Endodermal cell (in vitro differentiated cells): Measurements from ENCODE around the gene TCF7L2. TPM values are rescaled to one million over a fixed set of nuclear protein-coding genes. Genes with fewer than 3 reads are reported as not detected.

Experiments
- DNase-seq: peaks from one replicate; pipeline ENCODE4 v3.0.0-alpha.2; 2017
- H3K27ac ChIP-seq: 2 replicates; pipeline ENCODE4 v1.5.1; 2013; ENCODE audit warnings: mild to moderate bottlenecking, low read depth, low read length, moderate library complexity
- H3K27me3 ChIP-seq: 2 replicates; pipeline ENCODE4 v1.6.1; 2013; ENCODE audit warnings: mild to moderate bottlenecking, low read length, moderate library complexity; ENCODE audit not compliant: insufficient read depth, control insufficient read depth, poor library complexity, severe bottlenecking
- H3K36me3 ChIP-seq: 2 replicates; pipeline ENCODE4 v1.7.0; 2013; ENCODE audit warnings: mild to moderate bottlenecking, low read length, moderate library complexity; ENCODE audit not compliant: control insufficient read depth, insufficient read depth
- H3K4me1 ChIP-seq: one replicate; pipeline ENCODE4 v1.7.0; 2013; ENCODE audit warnings: low read length; ENCODE audit not compliant: control insufficient read depth, insufficient read depth
- H3K4me3 ChIP-seq: 2 replicates; pipeline ENCODE4 v1.5.1; 2013; ENCODE audit warnings: mild to moderate bottlenecking, low read length, moderate library complexity
- H3K9ac ChIP-seq: 2 replicates; pipeline ENCODE4 v1.6.1; 2013; ENCODE audit warnings: mild to moderate bottlenecking, low read length, moderate library complexity; ENCODE audit not compliant: poor library complexity, severe bottlenecking; ENCODE audit errors: extremely low read depth
- H3K9me3 ChIP-seq: 2 replicates; pipeline ENCODE4 v1.6.1; 2013; ENCODE audit warnings: mild to moderate bottlenecking, low read length, moderate library complexity; ENCODE audit not compliant: control insufficient read depth
- H3K27ac Mint-ChIP-seq: 2 replicates; pipeline ENCODE4 v1.8.0; 2020; ENCODE audit warnings: mixed read lengths
- H3K27me3 Mint-ChIP-seq: 2 replicates; pipeline ENCODE4 v1.8.0; 2021; ENCODE audit warnings: mild to moderate bottlenecking, mixed read lengths; ENCODE audit not compliant: insufficient read depth
- H3K36me3 Mint-ChIP-seq: 2 replicates; pipeline ENCODE4 v1.8.0; 2020; ENCODE audit warnings: low read depth, mixed read lengths
- H3K4me1 Mint-ChIP-seq: 2 replicates; pipeline ENCODE4 v1.8.0; 2020; ENCODE audit warnings: mixed read lengths
- H3K4me3 Mint-ChIP-seq: 2 replicates; pipeline ENCODE4 v1.8.0; 2020; ENCODE audit warnings: mild to moderate bottlenecking, moderate library complexity, mixed read lengths
- H3K9me3 Mint-ChIP-seq: 2 replicates; pipeline ENCODE4 v1.8.0; 2020; ENCODE audit warnings: mild to moderate bottlenecking, mixed read lengths
- CTCF ChIP-seq: fragments of 200-600 bp; sonication (generic); conservative IDR thresholded peaks from 2 replicates; pipeline ENCODE4 v1.5.0; 2021; ENCODE audit warnings: antibody characterized with exemption, mild to moderate bottlenecking
- WGBS, 2 experiments: methylation state at CpG; one replicate each; pipeline versions ENCODE4 v1.1.5 to v1.1.7; 2013; ENCODE audit warnings: missing lambda C conversion rate in 2 of 2, mixed read lengths in 1 of 2; ENCODE audit not compliant: insufficient coverage in 1 of 2, insufficient read length in 1 of 2; 5-methylcytosine and 5-hydroxymethylcytosine counted together
- total RNA-seq, 2 donors: library from RNA; stranded (reverse); fragmentation: NEBNext Ultra II Directional in 1 of 2; extraction: Animal tissue kit (Norgen Biotek cat#: 25700) in 1 of 2; gene quantifications; 2 replicates in 1 of 2; 3 replicates in 1 of 2; pipeline ENCODE4 v1.2.1, GENCODE V29; 2021

Gene TCF7L2
- total RNA-seq, 2 donors from 2014 or later: 73.2 to 105 TPM

- H3K36me3 ChIP-seq: peaks cover 45% of the 10 kb centered on the region
- Mint-ChIP-seq H3K36me3 (peaks cover 39% of the 10 kb centered on the region), H3K4me1 (peaks cover 70% of the 10 kb centered on the region), H3K4me3 (peak overlapping the region; percentile 99), H3K27me3 (no peaks in the 10 kb centered on the region), H3K27ac (peak overlapping the region; percentile 89), H3K9me3 (no peaks in the 10 kb centered on the region)
- peak overlapping the region; percentile 96 for H3K9ac ChIP-seq
- DNase-seq: no peak
- no peak for TF ChIP-seq CTCF
- no peaks in the 10 kb centered on the region for H3K27me3 ChIP-seq
- H3K4me3 ChIP-seq: peak overlapping the region; percentile 92
- peaks cover 33% of the 10 kb centered on the region for H3K4me1 ChIP-seq
- WGBS, 2 experiments: 24 to 41% methylated on average over 5 to 9 of the region's 10 CpGs
- H3K9me3 ChIP-seq: no peaks in the 10 kb centered on the region
- no peak overlapping the region for H3K27ac ChIP-seq
Measured at GRCh38 chr10:112956631-112957350, 6.7 kb downstream of the TCF7L2 start.

GRCh38 chr10:112957640-112958092 is 7.6 kb downstream of the TCF7L2 start:
- peaks cover 41% of the 10 kb centered on the region for H3K36me3 Mint-ChIP-seq
- peak overlapping the region; percentile 89 for H3K27ac Mint-ChIP-seq
- peak; percentile 61 for DNase-seq
- H3K27me3 Mint-ChIP-seq: no peaks in the 10 kb centered on the region
- 22 to 30% methylated on average over 1 to 4 of the region's 4 CpGs for WGBS, 2 experiments
- peak overlapping the region; percentile 36 for H3K9ac ChIP-seq
- H3K9me3 ChIP-seq: no peaks in the 10 kb centered on the region
- peaks cover 76% of the 10 kb centered on the region for H3K4me1 Mint-ChIP-seq
- H3K27ac ChIP-seq: peak overlapping the region; percentile 54
- peaks cover 45% of the 10 kb centered on the region for H3K36me3 ChIP-seq
- H3K4me3 ChIP-seq: peak overlapping the region; percentile 92
- no peaks in the 10 kb centered on the region for H3K9me3 Mint-ChIP-seq
- no peak for TF ChIP-seq CTCF
- H3K4me1 ChIP-seq: peaks cover 39% of the 10 kb centered on the region
- peak overlapping the region; percentile 99 for H3K4me3 Mint-ChIP-seq
- H3K27me3 ChIP-seq: no peaks in the 10 kb centered on the region

GRCh38 chr10:112958275-112958995 is 8.4 kb downstream of the TCF7L2 start:
- peak overlapping the region; percentile 37 for H3K9ac ChIP-seq
- H3K4me3 ChIP-seq: peak overlapping the region; percentile 92
- H3K4me1 ChIP-seq: peaks cover 43% of the 10 kb centered on the region
- no peak for TF ChIP-seq CTCF
- 22 to 23% methylated on average over 6 to 8 of the region's 8 CpGs for WGBS, 2 experiments
- no peaks in the 10 kb centered on the region for H3K27me3 Mint-ChIP-seq
- H3K9me3 ChIP-seq: no peaks in the 10 kb centered on the region
- DNase-seq: no peak
- H3K27ac Mint-ChIP-seq: peak overlapping the region; percentile 89
- H3K27ac ChIP-seq: peak overlapping the region; percentile 54
- no peaks in the 10 kb centered on the region for H3K27me3 ChIP-seq
- peak overlapping the region; percentile 99 for H3K4me3 Mint-ChIP-seq
- peaks cover 79% of the 10 kb centered on the region for H3K4me1 Mint-ChIP-seq
- H3K36me3 Mint-ChIP-seq: peaks cover 38% of the 10 kb centered on the region
- peaks cover 42% of the 10 kb centered on the region for H3K36me3 ChIP-seq
- no peaks in the 10 kb centered on the region for H3K9me3 Mint-ChIP-seq
